CD4-positive, alpha-beta memory T cell (primary cell): Measurements from ENCODE around the gene PHKA1. TPM values are rescaled to one million over a fixed set of nuclear protein-coding genes. Genes with fewer than 3 reads are reported as not detected.
"Not testable (repeated sequence)": the region's sequence is repeated elsewhere in the genome, so short reads cannot be mapped to it uniquely, and the experiment has no call there.

Source experiments
- CTCF ChIA-PET: fragments of 350-600 bp; sonication (Branson Sonifier 250); formaldehyde crosslinking; loops from one replicate; lab custom pipeline; 2021; ENCODE audit warnings: inconsistent platforms; ENCODE audit not compliant: partially characterized antibody; lab: Charles Lee
- POLR2A ChIA-PET: fragments of 350-600 bp; sonication (Branson Sonifier 250); formaldehyde crosslinking; loops from one replicate; lab custom pipeline; 2021; ENCODE audit not compliant: partially characterized antibody; lab: Charles Lee
- DNase-seq, 5 donors: peaks; one replicate each; pipeline versions ENCODE4 v3.0.0 to v3.0.0-alpha.2; 2020 to 2022; ENCODE audit warnings: mixed read lengths in 1 of 5
- H3K27ac ChIP-seq: one replicate; pipeline ENCODE4 v1.7.0; 2013; ENCODE audit warnings: low read depth, low read length
- H3K27me3 ChIP-seq: 2 replicates; pipeline ENCODE4 v1.7.0; 2013; ENCODE audit warnings: mild to moderate bottlenecking, low read length, moderate library complexity; ENCODE audit not compliant: insufficient read depth
- H3K36me3 ChIP-seq: 2 replicates; pipeline ENCODE4 v1.7.0; 2013; ENCODE audit warnings: mild to moderate bottlenecking, low read length, moderate library complexity; ENCODE audit not compliant: insufficient read depth
- H3K4me1 ChIP-seq: 2 replicates; pipeline ENCODE4 v1.7.0; 2013; ENCODE audit warnings: mild to moderate bottlenecking, low read length, moderate library complexity; ENCODE audit not compliant: insufficient read depth
- H3K4me3 ChIP-seq, 2 donors: one replicate each; pipeline ENCODE4 v1.7.0; 2013; ENCODE audit warnings: low read length in 2 of 2, mild to moderate bottlenecking in 1 of 2
- H3K9me3 ChIP-seq, 2 donors: one replicate each; pipeline ENCODE4 v1.7.0; 2013; ENCODE audit warnings: low read length in 2 of 2, control low read depth in 1 of 2; ENCODE audit not compliant: control insufficient read depth in 1 of 2
- H3K27ac Mint-ChIP-seq, 7 donors: one replicate each; pipeline ENCODE4 v1.8.0; 2020 to 2021; ENCODE audit warnings: mixed read lengths in 7 of 7, mild to moderate bottlenecking in 6 of 7, inconsistent platforms in 3 of 7, moderate library complexity in 3 of 7
- H3K27me3 Mint-ChIP-seq, 2 donors: one replicate each; pipeline ENCODE4 v1.8.0; 2020 to 2021; ENCODE audit warnings: mixed read lengths in 2 of 2
- H3K36me3 Mint-ChIP-seq, 2 donors: one replicate each; pipeline ENCODE4 v1.8.0; 2020 to 2021; ENCODE audit warnings: mixed read lengths in 2 of 2, inconsistent platforms in 1 of 2, mild to moderate bottlenecking in 1 of 2
- H3K4me1 Mint-ChIP-seq, 4 donors: one replicate each; pipeline ENCODE4 v1.8.0; 2020 to 2021; ENCODE audit warnings: mixed read lengths in 4 of 4, mild to moderate bottlenecking in 1 of 4
- H3K4me3 Mint-ChIP-seq, 8 donors: one replicate each; pipeline ENCODE4 v1.8.0; 2020 to 2021; ENCODE audit warnings: mixed read lengths in 8 of 8, mild to moderate bottlenecking in 7 of 8, moderate library complexity in 6 of 8, inconsistent platforms in 3 of 8
- H3K9me3 Mint-ChIP-seq, 8 donors: one replicate each; pipeline ENCODE4 v1.8.0; 2020 to 2021; ENCODE audit warnings: mixed read lengths in 8 of 8, mild to moderate bottlenecking in 5 of 8, inconsistent platforms in 3 of 8, moderate library complexity in 1 of 8
- intact Hi-C: fragments of 100-400 bp; cut with micrococcal nuclease; formaldehyde crosslinking; loops from one replicate; pipeline ENCODE4 v1.15.1; 2023
- polyA plus RNA-seq, 2 donors: library from polyadenylated mRNA; unstranded; fragments of 300-500 nt; fragmentation: Illumina TruSeq; gene quantifications; one replicate each; pipeline ENCODE4 v1.2.3, GENCODE V29; 2021
- total RNA-seq, 2 experiments: library from RNA; stranded (reverse); gene quantifications; one replicate each; pipeline ENCODE4 v1.2.3, GENCODE V29; 2021

PHKA1 gene
- total and polyA plus RNA-seq, 4 experiments from 2014 or later: 0.14 to 0.29 TPM; not detected in 2

DNA sequence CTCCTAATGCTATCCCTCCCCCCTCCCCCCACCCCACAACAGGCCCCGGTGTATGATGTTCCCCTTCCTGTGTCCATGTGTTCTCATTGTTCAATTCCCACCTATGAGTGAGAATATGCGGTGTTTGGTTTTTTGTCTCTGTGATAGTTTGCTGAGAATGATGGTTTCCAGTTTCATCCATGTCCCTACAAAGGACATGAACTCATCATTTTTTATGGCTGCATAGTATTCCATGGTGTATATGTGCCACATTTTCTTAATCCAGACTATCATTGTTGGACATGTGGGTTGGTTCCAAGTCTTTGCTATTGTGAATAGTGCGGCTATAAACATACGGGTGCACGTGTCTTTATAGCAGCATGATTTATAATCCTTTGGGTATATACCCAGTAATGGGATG, 44.6 kb downstream of the PHKA1 start:
- H3K36me3 Mint-ChIP-seq, H3K4me3 Mint-ChIP-seq, DNase-seq, H3K27me3 ChIP-seq, H3K27me3 Mint-ChIP-seq, H3K27ac ChIP-seq, CTCF ChIA-PET, H3K36me3 ChIP-seq, H3K27ac Mint-ChIP-seq, H3K4me1 ChIP-seq, intact Hi-C loops, POLR2A ChIA-PET, H3K9me3 Mint-ChIP-seq, H3K4me3 ChIP-seq, H3K9me3 ChIP-seq, H3K4me1 Mint-ChIP-seq: not testable (repeated sequence)

GRCh38 chrX:72666451-72666850, 47.7 kb downstream of the PHKA1 start:
- Mint-ChIP-seq H3K27ac (no peak overlapping the region), H3K36me3 (no peaks in the 10 kb centered on the region), H3K27me3 (peaks cover 0 to 2% of the 10 kb centered on the region in 2 donors), H3K9me3 (peaks cover 0 to 7% (median 0%) of the 10 kb centered on the region in 8 donors), H3K4me3 (no peak overlapping the region), H3K4me1 (peaks cover 0 to 3% (median 0%) of the 10 kb centered on the region in 4 donors)
- intact Hi-C loops: no loop called here
- H3K9me3 ChIP-seq: no peaks in the 10 kb centered on the region
- H3K27ac ChIP-seq: no peak overlapping the region
- ChIA-PET POLR2A (no interaction called here), CTCF (no interaction called here)
- H3K36me3 ChIP-seq: no peaks in the 10 kb centered on the region
- no peak overlapping the region for H3K4me3 ChIP-seq
- no peaks in the 10 kb centered on the region for H3K4me1 ChIP-seq
- no peaks in the 10 kb centered on the region for H3K27me3 ChIP-seq
- no peak for DNase-seq

DNA sequence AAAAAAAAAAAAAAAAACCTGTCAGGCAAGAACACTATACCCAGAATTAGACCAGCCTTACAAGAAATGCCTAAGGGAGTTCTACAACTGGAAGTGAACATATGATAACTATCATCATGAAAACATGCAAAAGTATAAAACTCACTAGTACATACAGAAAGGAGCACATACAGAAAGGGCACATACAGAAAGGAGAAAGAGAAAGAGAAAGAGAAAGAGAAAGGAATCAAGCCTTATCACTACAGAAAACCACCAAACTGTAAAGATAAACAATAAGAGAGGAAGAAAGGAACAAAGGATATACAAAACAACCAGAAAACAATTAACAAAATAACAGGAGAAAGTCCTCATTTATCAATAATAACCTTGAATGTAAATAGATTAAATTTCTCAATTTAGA, 50.4 kb downstream of the PHKA1 start:
- no peaks in the 10 kb centered on the region for H3K36me3 ChIP-seq
- no peak for DNase-seq
- H3K4me1 ChIP-seq: no peaks in the 10 kb centered on the region
- no peak overlapping the region for H3K27ac ChIP-seq
- intact Hi-C loops: no loop called here
- H3K27me3 ChIP-seq: no peaks in the 10 kb centered on the region
- no peak overlapping the region for H3K27ac Mint-ChIP-seq
- no peaks in the 10 kb centered on the region for H3K9me3 ChIP-seq
- H3K4me1 Mint-ChIP-seq: peaks cover 0 to 3% (median 0%) of the 10 kb centered on the region in 4 donors
- peaks cover 0 to 7% (median 0%) of the 10 kb centered on the region in 8 donors for H3K9me3 Mint-ChIP-seq
- no peak overlapping the region for H3K4me3 ChIP-seq
- H3K27me3 Mint-ChIP-seq: peaks cover 3% of the 10 kb centered on the region in 2 donors
- CTCF ChIA-PET: no interaction called here
- POLR2A ChIA-PET: no interaction called here
- H3K36me3 Mint-ChIP-seq: no peaks in the 10 kb centered on the region
- no peak overlapping the region for H3K4me3 Mint-ChIP-seq

- peaks cover 0 to 3% (median 0%) of the 10 kb centered on the region in 4 donors for H3K4me1 Mint-ChIP-seq
- H3K4me3 Mint-ChIP-seq: no peak overlapping the region
- Histone ChIP-seq H3K27ac (no peak overlapping the region), H3K9me3 (no peaks in the 10 kb centered on the region), H3K36me3 (no peaks in the 10 kb centered on the region), H3K4me3 (no peak overlapping the region), H3K4me1 (no peaks in the 10 kb centered on the region), H3K27me3 (no peaks in the 10 kb centered on the region)
- ChIA-PET POLR2A (no interaction called here), CTCF (no interaction called here)
- H3K27me3 Mint-ChIP-seq: peaks cover 1 to 3% of the 10 kb centered on the region in 2 donors
- H3K36me3 Mint-ChIP-seq: no peaks in the 10 kb centered on the region
- H3K27ac Mint-ChIP-seq: no peak overlapping the region
- peaks cover 0 to 7% (median 0%) of the 10 kb centered on the region in 8 donors for H3K9me3 Mint-ChIP-seq
- intact Hi-C loops: no loop called here
- no peak for DNase-seq
Measured at GRCh38 chrX:72662020-72662747, 51.9 kb downstream of the PHKA1 start.

DNA sequence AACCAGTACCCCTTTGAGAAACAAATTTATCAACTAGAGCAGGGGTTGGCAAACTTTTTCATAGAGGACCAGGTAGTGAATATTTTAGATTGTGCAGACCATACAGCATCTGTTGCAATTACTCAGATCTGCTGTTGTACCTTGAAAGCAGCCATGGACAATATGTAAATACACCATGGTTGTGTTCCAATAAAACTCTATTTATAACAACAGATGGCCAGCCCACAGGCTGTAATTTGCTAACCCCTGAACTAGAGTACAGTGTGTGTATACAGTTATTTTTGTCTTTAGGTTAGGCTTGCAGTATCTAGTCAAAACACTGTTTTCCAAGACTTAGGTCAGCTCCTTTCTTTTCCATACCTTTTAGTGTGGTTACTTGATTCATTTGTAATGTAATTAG, 54.4 kb downstream of the PHKA1 start:
- Histone ChIP-seq H3K27me3 (no peaks in the 10 kb centered on the region), H3K36me3 (no peaks in the 10 kb centered on the region), H3K27ac (no peak overlapping the region), H3K4me3 (no peak overlapping the region), H3K9me3 (no peaks in the 10 kb centered on the region), H3K4me1 (no peaks in the 10 kb centered on the region)
- H3K4me1 Mint-ChIP-seq: peaks cover 0 to 3% (median 0%) of the 10 kb centered on the region in 4 donors
- H3K9me3 Mint-ChIP-seq: peaks cover 0 to 7% (median 0%) of the 10 kb centered on the region in 8 donors
- no peak overlapping the region for H3K27ac Mint-ChIP-seq
- ChIA-PET CTCF (no interaction called here), POLR2A (no interaction called here)
- intact Hi-C loops: no loop called here
- H3K36me3 Mint-ChIP-seq: no peaks in the 10 kb centered on the region
- DNase-seq: no peak
- H3K27me3 Mint-ChIP-seq: peaks cover 1 to 3% of the 10 kb centered on the region in 2 donors
- H3K4me3 Mint-ChIP-seq: no peak overlapping the region

GRCh38 chrX:72652082-72652481, 62.0 kb downstream of the PHKA1 start:
- Histone ChIP-seq H3K4me1 (no peaks in the 10 kb centered on the region), H3K27ac (no peak overlapping the region), H3K4me3 (no peak overlapping the region), H3K27me3 (no peaks in the 10 kb centered on the region), H3K9me3 (no peaks in the 10 kb centered on the region), H3K36me3 (no peaks in the 10 kb centered on the region)
- Mint-ChIP-seq H3K4me3 (no peak overlapping the region), H3K36me3 (no peaks in the 10 kb centered on the region), H3K27ac (no peak overlapping the region), H3K9me3 (no peaks in the 10 kb centered on the region), H3K4me1 (no peaks in the 10 kb centered on the region), H3K27me3 (no peaks in the 10 kb centered on the region)
- POLR2A ChIA-PET: interaction anchor here (0.6 kb wide), 1 partner anchor 79 kb away, joined by 3 read pairs; the partner anchor contains the start of gene HDAC8
- no peak for DNase-seq
- CTCF ChIA-PET: no interaction called here
- intact Hi-C loops: no loop called here

DNA sequence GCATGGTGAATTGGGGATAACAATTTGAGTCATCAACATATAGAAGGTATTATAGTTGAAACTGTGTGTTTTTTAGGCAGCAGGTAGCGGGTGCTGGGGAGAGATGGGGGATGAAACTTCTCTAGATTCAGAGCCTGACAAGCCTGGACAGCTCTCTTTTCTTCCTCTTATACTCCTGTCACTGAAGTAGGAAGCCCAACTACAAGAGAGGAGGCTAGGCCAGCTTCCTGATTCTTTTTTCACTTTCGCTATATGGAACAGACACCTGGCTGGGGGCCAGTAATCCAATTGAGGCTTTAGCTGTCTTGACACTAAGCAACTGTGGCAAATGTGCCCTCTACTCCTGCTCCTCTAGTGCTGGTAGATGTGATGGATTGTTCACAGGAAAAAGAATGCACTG, 69.2 kb downstream of the PHKA1 start:
- no peaks in the 10 kb centered on the region for H3K36me3 Mint-ChIP-seq
- H3K27me3 Mint-ChIP-seq: no peaks in the 10 kb centered on the region
- Histone ChIP-seq H3K4me3 (no peak overlapping the region), H3K36me3 (no peaks in the 10 kb centered on the region), H3K27me3 (no peaks in the 10 kb centered on the region), H3K27ac (no peak overlapping the region), H3K4me1 (no peaks in the 10 kb centered on the region), H3K9me3 (no peaks in the 10 kb centered on the region)
- H3K4me1 Mint-ChIP-seq: no peaks in the 10 kb centered on the region
- ChIA-PET CTCF (no interaction called here), POLR2A (no interaction called here)
- no peak for DNase-seq
- H3K27ac Mint-ChIP-seq: no peak overlapping the region
- no peak overlapping the region for H3K4me3 Mint-ChIP-seq
- H3K9me3 Mint-ChIP-seq: no peaks in the 10 kb centered on the region
- intact Hi-C loops: no loop called here
